Cardiac fibroblast (primary cell): Measurements from ENCODE around the gene FAM131A.

ENCODE experiments used
- DNase-seq, 2 donors: peaks; one replicate each; pipeline versions ENCODE4 v3.0.0 to v3.0.0-alpha.2; 2010; ENCODE audit warnings: low read depth in 2 of 2
- H3K4me3 ChIP-seq, 2 donors: replicated peaks in 1 of 2; 1 replicate in 1 of 2; 2 replicates in 1 of 2; pipeline ENCODE4 v1.5.1; 2011; ENCODE audit warnings: low read depth in 2 of 2, low read length in 2 of 2, mild to moderate bottlenecking in 2 of 2, moderate library complexity in 1 of 2
- CTCF ChIP-seq: IDR thresholded peaks from one replicate; pipeline ENCODE4 v1.5.1; 2011; ENCODE audit warnings: low read depth, mild to moderate bottlenecking, low read length, inconsistent platforms

Gene FAM131A

DNA sequence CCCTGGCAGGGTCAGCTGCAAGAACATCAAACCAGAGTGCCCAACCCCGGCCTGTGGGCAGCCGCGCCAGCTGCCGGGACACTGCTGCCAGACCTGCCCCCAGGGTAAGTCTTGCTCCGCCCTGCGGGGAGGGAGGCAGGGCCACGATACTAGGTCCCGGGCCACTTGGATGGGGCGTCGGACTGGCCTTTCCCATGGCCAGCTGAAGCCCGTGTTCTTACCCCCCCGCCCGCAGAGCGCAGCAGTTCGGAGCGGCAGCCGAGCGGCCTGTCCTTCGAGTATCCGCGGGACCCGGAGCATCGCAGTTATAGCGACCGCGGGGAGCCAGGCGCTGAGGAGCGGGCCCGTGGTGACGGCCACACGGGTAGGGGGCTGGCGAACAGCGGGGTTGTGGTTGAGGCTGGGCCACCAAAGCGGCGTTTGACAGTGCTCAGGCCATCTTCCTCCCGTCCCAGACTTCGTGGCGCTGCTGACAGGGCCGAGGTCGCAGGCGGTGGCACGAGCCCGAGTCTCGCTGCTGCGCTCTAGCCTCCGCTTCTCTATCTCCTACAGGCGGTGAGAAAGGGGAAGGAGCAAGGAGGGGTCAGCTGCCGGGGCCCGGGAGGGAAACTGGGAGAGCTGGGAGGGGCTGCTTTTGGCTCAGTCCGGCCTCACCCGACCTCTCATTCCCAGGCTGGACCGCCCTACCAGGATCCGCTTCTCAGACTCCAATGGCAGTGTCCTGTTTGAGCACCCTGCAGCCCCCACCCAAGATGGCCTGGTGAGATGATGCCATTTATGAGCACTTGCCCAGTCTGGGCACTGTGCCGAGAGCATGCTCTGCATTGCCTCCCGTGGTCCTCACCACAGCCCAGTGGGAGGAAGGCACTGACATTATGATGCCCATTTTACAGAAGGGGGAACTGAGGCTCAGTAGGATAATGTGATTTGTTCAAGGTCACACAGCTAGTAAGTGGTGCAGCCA, 44.1 kb downstream of the FAM131A start:
- no peak for TF ChIP-seq CTCF
- H3K4me3 ChIP-seq = no peak overlapping the region
- no peak for DNase-seq

- H3K4me3 ChIP-seq = no peak overlapping the region
- no peak for TF ChIP-seq CTCF
- DNase-seq = no peak
Observed at GRCh38 chr3:184382326-184383032, 45.1 kb downstream of the FAM131A start.

GRCh38 chr3:184383033-184383740, 45.8 kb downstream of the FAM131A start:
- no peak overlapping the region for H3K4me3 ChIP-seq
- TF ChIP-seq CTCF = no peak
- DNase-seq = no peak

DNA sequence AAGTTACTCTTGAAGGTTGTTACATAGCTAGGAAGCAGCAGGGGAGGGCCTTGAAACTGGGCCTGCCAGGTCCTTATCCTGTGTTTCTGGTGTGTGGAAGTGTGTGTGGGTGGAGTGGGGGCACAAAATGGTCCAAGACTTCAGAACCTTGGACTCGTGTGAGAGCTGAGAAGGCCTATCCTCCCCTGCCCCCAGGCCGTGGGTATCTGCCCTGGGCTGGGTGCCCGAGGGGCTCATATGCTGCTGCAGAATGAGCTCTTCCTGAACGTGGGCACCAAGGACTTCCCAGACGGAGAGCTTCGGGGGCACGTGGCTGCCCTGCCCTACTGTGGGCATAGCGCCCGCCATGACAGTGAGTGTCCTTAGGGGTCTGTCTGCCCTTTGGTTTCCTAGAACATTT, 46.9 kb downstream of the FAM131A start:
- TF ChIP-seq CTCF = no peak
- H3K4me3 ChIP-seq = no peak overlapping the region
- no peak for DNase-seq

- no peak for TF ChIP-seq CTCF
- no peak for DNase-seq
- no peak overlapping the region for H3K4me3 ChIP-seq
Observed at GRCh38 chr3:184384856-184385422, 47.5 kb downstream of the FAM131A start.

DNA sequence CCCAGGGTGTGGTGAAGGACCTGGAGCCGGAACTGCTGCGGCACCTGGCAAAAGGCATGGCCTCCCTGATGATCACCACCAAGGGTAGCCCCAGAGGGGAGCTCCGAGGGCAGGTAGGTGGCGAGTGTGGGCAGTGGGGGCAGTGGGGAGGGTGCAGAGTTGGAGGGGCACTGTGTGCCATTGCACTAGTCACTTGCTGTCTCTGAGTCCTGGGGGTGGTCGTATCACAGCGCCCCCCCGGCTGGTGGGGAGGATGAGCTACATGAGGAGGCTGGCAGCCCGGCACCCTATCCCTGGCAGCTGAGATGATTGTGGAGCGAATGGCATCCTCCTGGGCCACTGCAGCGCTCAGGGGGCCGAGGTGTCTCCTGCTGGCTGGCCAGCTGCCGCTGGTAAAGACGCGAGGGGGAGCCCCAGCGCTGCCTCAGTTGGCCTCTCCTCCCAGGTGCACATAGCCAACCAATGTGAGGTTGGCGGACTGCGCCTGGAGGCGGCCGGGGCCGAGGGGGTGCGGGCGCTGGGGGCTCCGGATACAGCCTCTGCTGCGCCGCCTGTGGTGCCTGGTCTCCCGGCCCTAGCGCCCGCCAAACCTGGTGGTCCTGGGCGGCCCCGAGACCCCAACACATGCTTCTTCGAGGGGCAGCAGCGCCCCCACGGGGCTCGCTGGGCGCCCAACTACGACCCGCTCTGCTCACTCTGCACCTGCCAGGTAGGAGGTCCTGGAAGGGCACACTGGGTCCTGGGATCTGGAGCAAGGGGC, 48.8 kb downstream of the FAM131A start:
- DNase-seq = no peak
- no peak overlapping the region for H3K4me3 ChIP-seq
- no peak for TF ChIP-seq CTCF
